ENCODE results near the gene PANK2. TPM values are rescaled to one million over a fixed set of nuclear protein-coding genes. Genes with fewer than 3 reads are reported as not detected.

The PANK2 gene
- total RNA-seq, 1 experiment from 2014 or later = 41.6 TPM

GRCh38 chr20:3889489-3890397, 556 bp downstream of the PANK2 start:
- Histone ChIP-seq H3K79me2 (ENCODE audit: insufficient read depth, low read length) (peaks cover 69% of the 10 kb centered on the region), H3K4me2 (ENCODE audit: low read length) (peak overlapping the region; percentile 72), H4K20me1 (ENCODE audit: insufficient read depth) (peaks cover 32% of the 10 kb centered on the region), H3K4me3 (replicated peaks in 1 of 2; ENCODE audit: low read depth in 1 of 2, low read length in 2 of 2) (peak overlapping the region; percentile 68 to 83), H3K9me2 (ENCODE audit: insufficient read depth) (no peaks in the 10 kb centered on the region), H3K27ac (ENCODE audit: low read depth, low read length) (peak overlapping the region; percentile 98), H3K4me1 (ENCODE audit: control insufficient read depth in 1 of 2, insufficient read depth in 2 of 2, low read length in 2 of 2) (peaks cover 35 to 43% of the 10 kb centered on the region in 2 experiments), H3K9me3 (ENCODE audit: control insufficient read depth in 1 of 2, insufficient read depth in 1 of 2, low read depth in 1 of 2, low read length in 2 of 2) (no peaks in the 10 kb centered on the region), H3K36me3 (ENCODE audit: control insufficient read depth in 1 of 2, insufficient read depth in 2 of 2, low read length in 2 of 2) (peaks cover 5 to 20% of the 10 kb centered on the region in 2 experiments; a peak in 2 of 4 replicates), H3K27me3 (ENCODE audit: insufficient read depth, low read length) (no peaks in the 10 kb centered on the region), H3K9ac (ENCODE audit: low read length) (peak overlapping the region; percentile 77), H2AFZ (ENCODE audit: low read depth, low read length, poor library complexity, severe bottlenecking) (no peak overlapping the region)
- ChIA-PET POLR2A (no interaction called here), CTCF (interaction anchor here (0.6 kb wide), 1 partner anchor 12 kb away, joined by 5 read pairs; no protein-coding TSS in a partner anchor), RAD21 (ENCODE audit: low non-redundant PET in 1 of 2, low total read pairs in 2 of 2, uncharacterized antibody in 2 of 2, unreplicated experiment in 2 of 2) (no interaction called here)
- peak; percentile 41 for ATAC-seq
- BruUV-seq (replicated peaks) = no TSS peak
- TF ChIP-seq SP1 (IDR thresholded peaks at IDR 0.05; ENCODE audit: low read depth) (0 out of 2 replicates have a peak, but pooled peaks have one; percentile 6), POLR2A (IDR thresholded peaks at IDR 0.05; ENCODE audit: borderline replicate concordance, extremely low read depth, insufficient read depth, insufficient read length) (no peak), MAX (IDR thresholded peaks at IDR 0.05) (peak; percentile 7; the same call in 1 of the 2 replicates), ATF3 (IDR thresholded peaks at IDR 0.05) (no peak), POLR2AphosphoS5 (IDR thresholded peaks at IDR 0.05; ENCODE audit: low read depth, low read length) (no peak), CTCF (IDR thresholded peaks at IDR 0.05 in 2 of 3, conservative IDR thresholded peaks at IDR 0.05 in 1 of 3; ENCODE audit: borderline replicate concordance in 1 of 3, insufficient read depth in 1 of 3, low read depth in 2 of 3, low read length in 2 of 3) (no peak), CEBPB (IDR thresholded peaks at IDR 0.05; ENCODE audit: low read depth) (no peak), ZBTB33 (IDR thresholded peaks at IDR 0.05; ENCODE audit: extremely low read depth, insufficient replicate concordance, low read length) (no peak), ZFX (IDR thresholded peaks at IDR 0.05) (peak; percentile 39), REST (IDR thresholded peaks at IDR 0.05; ENCODE audit: low read depth) (no peak), RAD21 (IDR thresholded peaks at IDR 0.05; ENCODE audit: low read depth) (no peak), FOSL1 (IDR thresholded peaks at IDR 0.05; ENCODE audit: low read depth) (no peak), SRF (IDR thresholded peaks at IDR 0.05; ENCODE audit: low read depth) (no peak)
- intact Hi-C loops (cut with micrococcal nuclease) = loop anchor here (1.0 to 5.0 kb wide), 2 partner anchors 183 to 198 kb away; no protein-coding TSS in a partner anchor
- DNase-seq (ENCODE audit: low read depth, low spot score) = no peak
